Germinal center (tissue), 1 donor: ENCODE measurements around the gene SAPCD2.
"Not testable (repeated sequence)": the region's sequence is repeated elsewhere in the genome, so short reads cannot be mapped to it uniquely, and the experiment has no call there.

Source experiments
- DNase-seq: peaks from one replicate; pipeline ENCODE4 v3.0.0; 2012; ENCODE audit warnings: mixed read lengths, low spot score

Gene SAPCD2, protein sequence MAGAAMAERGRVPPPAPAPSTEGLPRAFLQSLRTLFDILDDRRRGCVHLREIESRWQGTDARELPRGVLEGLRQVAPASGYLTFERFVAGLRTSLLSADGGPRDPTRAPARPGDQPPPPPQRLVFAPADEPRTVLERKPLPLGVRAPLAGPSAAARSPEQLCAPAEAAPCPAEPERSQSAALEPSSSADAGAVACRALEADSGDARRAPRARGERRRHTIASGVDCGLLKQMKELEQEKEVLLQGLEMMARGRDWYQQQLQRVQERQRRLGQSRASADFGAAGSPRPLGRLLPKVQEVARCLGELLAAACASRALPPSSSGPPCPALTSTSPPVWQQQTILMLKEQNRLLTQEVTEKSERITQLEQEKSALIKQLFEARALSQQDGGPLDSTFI

DNA sequence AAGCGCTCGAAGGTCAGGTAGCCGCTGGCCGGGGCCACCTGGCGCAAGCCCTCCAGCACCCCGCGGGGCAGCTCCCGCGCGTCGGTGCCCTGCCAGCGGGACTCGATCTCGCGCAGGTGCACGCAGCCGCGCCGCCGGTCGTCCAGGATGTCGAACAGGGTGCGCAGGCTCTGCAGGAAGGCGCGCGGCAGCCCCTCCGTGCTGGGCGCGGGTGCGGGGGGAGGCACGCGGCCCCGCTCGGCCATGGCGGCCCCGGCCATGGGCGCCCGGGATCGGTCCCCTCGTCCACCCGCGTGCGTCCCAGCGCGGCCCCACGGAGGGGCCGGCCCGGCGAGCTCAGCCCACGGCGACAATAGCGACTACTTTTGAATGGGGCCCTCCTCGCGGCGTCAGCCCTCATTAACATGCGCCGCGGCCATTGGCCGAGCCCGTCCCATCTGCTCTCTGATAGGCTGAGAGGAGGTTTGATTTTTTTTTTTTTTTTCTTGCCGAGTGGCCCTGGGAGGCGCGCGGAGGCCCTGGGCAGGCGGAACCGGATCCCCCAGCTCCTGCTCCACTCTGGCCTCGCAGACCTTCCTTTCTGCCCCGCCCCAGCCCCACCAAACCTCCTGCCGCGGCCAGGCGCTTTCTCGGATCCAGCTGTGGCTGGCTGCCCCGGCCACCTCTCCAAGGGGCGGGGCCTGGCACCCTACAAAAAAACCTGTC is at the start of gene SAPCD2:
TSS of gene SAPCD2 (minus strand) at position 357 of the 705 bp plus-strand sequence. CDS start at position 260, 97 bp downstream.
- DNase-seq = peak; percentile 90

GRCh38 chr9:137118092-137118603 is 47.8 kb upstream of the SAPCD2 start:
- not testable (repeated sequence) for DNase-seq

DNA sequence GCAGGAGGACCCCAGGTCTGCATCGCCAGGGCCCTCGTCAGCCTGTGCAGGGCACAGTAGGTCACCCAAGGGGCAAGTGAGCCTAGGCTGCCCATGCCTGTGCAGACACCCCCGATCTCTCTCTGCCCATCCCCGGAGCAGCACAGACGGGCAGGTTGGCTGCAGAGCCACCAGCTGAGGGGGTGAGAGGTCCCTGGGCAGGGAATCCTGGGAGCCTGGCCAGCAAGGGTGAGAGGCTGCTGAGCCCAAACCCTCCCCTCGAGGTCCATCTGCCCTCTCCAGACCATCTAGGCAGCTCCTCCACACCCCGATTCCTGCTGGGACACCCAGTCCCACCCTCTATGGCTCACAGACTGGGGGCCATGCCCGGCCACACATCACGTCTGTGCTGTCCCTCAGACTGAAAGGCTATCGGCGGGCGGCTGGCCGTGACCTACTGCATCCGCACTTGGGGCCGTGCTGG is 46.9 kb upstream of the SAPCD2 start:
- no peak for DNase-seq

- DNase-seq = no peak
These were observed 46.4 kb upstream of the SAPCD2 start for GRCh38 chr9:137116728-137117127.

DNA sequence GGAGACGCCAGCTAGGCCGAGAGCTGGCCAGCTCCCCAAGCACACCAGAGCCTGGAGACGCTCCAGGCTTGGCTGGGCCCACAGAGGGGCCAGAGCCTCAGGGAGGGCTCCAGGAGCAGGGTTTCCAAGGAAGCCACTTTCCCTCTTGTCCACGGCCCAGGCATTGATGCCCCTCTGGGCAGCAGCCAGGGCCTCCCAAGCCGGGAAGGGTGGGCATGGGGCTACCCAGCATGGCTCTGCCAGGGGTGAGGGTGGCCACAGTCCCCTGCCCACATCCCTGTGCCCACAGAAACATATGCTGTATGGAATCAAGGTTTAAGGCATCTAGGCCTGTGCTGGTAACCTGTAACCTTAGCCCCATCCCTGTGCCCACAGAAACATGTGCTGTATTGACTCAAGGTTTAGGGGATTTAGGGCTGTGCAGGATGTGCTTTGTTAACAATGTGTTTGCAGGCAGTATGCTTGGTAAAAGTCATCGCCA is 45.7 kb upstream of the SAPCD2 start:
- DNase-seq = no peak

DNA sequence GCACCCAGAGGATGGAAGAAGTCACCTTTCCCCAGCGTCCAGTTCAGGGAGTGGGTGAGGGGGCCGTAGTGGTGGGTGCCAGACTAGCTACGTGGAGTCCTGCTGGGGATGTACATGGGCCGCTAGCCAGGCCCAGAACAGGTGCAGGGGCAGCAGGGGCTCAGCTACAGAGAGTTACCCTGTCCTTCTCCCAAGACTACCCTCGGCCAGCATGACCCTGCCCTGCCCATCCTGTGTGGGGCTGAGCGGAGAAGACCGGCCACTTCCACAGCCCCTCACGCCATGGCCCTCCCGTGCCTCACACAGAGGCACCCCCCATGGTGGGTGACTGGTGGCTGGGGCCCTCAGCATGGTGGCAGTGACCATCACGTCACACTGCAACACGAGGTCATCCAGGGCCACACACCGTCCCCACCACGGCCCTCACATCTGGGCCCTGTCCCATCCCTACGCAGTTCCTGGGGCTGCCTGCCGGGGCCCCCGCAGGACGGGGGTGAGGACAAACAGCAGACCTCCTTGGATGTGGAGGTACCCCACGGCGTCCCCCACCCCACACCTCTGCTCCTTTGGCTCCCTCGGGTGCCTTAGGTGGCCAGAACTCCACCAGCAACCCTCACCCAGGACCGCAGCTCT is 45.2 kb upstream of the SAPCD2 start:
- no peak for DNase-seq

DNA sequence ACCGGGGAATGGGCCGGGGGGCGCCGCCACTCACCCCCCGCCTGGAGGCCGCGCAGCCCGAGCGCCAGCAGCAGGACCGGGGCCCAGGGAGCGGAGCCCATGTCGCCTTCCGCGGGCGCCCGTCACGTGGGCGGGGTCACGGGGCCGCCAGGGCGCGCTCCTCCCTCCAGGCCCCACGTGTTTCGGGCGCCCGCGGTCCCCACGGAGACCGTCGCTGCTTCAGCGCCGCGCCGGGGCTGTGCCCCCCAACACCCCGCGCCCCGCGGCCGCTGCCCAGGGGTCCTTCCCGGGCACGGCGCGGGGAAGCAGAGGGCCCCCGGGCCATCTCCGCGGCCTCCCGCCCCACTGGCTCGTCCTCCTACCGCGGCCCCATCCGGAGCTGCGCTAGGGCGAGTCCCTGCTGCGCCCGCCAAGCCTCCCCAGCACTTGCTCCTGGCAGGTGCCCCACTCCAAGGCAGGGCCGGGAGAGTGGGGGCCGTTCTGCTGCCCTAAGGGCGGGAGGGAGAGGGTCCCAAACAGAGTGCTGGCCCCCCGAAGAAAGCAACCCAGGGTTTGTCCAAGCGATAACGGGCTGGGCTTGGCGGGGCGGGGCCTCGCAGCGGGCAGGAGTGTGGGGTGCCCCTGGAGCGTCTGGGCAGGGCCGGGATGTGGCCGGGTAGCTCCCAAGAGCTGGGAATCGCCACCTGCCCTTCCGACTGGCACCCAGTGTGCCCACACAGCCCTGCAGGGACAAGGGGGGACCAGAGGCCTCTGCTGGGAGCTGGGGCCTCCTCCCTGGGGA is 44.4 kb upstream of the SAPCD2 start, which contains the start of gene DPP7:
TSS of gene DPP7 (minus strand) at position 121 of the 781 bp plus-strand sequence. CDS start at position 101, 20 bp downstream.
- DNase-seq = peak; percentile 91

DNA sequence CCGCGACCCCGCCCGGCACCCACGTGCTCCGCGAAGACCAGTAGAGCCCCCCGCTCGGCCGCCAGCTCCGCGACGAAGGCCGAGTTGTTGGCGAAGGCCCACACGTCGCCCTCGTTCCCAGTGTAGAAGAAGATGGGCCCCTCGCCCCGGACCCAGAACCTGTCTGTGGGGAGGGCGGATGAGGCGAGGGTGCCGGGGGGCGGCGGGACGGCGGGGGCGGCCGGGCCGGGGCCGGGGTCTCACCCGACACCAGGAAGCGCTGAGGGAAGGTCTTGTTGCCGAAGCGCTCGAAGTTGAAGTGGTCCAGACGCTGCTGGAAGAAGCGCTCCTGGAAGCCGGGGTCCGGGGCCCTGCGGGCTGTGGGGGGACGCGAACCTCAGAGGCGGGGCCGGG is 43.9 kb upstream of the SAPCD2 start:
- no peak for DNase-seq

DNA sequence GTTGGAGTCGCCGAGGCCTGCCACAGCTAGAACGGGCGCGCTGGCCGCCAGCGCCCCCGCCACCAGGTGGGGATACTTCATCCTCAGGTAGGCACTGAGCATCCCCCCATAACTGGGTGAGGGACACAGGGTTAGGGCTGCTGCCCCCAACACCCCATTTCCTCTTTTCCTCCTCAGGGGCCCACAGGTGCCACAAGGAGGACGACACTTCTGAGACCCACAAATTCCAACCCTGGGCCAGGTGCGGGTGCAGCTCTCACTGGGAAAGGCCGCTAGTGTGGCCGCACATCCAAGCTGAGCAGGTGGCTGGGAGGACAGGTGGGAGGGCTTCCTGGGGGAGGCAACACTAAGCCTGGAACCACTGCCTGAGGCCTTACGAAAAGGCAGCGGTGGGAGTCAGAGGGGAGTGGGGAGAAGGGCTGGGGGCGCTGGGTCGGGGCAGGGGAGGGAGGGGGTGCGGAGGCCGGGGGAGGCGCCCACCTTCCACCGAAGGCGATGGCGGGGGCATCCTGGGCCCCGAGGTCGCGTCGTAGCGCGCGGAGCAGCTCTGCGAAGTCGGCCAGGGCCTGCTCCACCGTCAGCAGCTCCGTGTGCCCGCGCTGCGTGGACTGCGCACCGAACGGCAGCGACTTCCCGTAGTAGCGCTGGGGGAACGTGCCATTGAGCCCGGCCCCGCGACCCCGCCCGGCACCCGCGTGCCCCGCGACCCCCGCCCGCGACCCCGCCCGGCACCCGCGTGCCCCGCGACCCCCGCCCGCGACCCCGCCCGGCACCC is 43.2 kb upstream of the SAPCD2 start:
- DNase-seq = peak; percentile 46

DNA sequence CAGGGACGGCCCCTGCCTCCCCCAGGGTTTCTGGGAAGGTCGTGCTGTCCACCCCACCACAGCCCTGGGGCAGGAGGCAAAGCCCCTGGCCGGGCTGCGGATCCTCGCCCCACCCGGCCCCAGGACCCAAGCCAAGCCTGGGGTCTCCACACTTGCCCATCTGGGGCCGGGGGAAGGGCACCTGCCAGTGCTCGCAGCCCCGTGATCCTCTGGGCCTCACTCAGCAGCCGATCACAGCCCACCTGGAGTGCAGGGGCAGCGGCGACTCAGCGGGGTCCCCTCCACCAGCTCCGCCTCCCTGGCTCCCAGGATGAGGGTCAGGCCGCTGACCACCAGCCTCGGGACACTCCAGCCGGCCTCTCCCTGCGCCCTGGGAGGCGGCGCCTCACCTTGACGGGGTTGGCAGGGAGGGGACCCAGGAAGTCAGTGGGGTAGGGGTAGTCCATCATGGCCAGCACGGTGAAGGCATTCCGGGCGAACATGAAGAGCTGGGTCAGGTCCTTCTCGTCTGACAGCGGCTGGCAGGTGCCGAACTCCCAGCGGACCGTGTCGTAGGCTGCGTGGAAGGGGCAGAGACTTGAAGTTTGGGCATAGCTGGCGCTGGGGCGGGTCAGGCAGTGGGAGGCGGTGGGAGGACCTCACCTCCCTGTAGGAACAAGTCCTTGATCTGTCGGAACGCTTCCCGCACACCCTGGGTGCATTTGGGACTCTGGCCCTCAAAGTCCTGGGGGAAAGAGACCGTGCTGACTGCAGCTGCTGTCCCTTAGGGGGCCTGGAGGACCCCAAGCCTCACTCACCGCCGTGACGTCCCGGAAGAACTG is 42.4 kb upstream of the SAPCD2 start:
- DNase-seq = no peak

GRCh38 chr9:137111788-137112563 is 41.6 kb upstream of the SAPCD2 start:
- no peak for DNase-seq

GRCh38 chr9:137110911-137111787 is 40.8 kb upstream of the SAPCD2 start:
- DNase-seq = no peak

DNA sequence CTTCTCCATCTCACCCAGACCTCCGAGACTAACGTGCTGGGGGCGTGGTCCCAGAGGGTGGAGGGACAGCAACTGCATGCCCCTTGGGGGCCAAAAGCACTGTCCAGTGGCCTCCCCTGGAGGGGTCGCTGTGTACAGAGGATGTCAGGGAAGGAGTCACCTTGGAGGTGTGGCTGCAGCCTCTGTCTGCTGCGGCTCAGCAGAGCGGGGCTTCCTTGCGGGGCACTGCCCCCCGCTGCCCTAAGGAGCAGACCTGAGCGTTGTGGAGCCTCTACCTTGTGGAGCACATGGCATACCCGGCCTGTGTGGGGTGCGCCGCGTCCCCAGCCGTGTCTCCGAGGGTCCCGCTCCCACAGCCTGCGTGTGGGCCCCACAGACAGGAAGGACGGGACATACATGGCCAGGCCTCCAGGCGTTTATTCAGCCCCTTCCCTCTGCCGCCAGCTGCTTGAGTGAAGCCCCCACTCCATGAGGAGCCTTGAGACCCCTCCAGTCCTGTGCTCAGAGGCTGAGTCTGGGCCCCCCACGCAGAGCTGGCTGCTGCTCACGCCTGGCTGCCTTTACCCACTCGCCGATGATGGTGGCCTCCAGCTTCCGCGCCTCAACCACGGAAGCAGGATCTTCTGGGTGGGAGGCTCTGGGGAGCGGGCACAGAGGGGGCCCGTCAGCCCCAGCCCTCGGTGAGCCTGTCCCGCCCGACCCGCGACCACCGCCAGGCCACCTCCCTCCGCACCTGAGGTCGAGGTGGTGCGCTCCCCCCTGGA is 40.0 kb upstream of the SAPCD2 start:
- no peak for DNase-seq

- no peak for DNase-seq
These were observed 39.1 kb upstream of the SAPCD2 start for GRCh38 chr9:137109250-137110146.

DNA sequence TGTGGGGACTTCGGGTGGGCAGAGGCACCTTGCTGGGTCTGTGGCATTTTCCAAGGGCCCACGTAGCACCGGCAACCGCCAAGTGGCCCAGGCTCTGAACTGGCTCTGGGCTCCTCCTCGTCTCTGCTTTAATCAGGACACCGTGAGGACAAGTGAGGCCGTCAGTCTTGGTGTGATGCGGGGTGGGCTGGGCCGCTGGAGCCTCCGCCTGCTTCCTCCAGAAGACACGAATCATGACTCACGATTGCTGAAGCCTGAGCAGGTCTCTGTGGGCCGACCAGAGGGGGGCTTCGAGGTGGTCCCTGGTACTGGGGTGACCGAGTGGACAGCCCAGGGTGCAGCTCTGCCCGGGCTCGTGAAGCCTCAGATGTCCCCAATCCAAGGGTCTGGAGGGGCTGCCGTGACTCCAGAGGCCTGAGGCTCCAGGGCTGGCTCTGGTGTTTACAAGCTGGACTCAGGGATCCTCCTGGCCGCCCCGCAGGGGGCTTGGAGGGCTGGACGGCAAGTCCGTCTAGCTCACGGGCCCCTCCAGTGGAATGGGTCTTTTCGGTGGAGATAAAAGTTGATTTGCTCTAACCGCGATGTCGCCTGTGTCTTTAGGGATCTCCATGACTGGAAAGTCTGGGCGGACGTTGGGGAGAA is 38.4 kb upstream of the SAPCD2 start:
- DNase-seq = no peak

DNA sequence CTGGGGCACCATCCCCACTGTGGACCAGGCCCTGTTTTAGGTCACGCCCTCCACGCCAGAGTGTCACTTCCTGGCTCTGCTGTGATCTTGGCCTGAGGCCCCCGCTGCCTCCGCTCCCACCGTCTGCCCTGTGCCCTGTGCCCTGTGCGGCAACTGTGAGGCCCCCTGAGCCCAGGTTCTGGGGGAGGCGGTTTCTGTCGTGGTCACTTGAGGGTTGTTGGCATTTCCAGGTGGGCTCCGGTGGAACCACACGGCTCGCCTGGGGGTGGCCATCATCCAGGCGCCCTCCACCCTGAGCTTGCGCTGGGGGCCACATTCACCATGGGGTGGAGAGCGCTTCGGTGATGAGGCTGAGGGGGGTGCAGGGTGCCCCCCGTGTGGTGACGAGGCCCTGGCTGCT is 37.6 kb upstream of the SAPCD2 start:
- DNase-seq = no peak
